HUES6 (cell line): ENCODE data around the gene KRTAP1-4.
"Not testable (repeated sequence)": the region's sequence is repeated elsewhere in the genome, so short reads cannot be mapped to it uniquely, and the experiment has no call there.

Experiments used
- H3K27ac ChIP-seq: 2 replicates; pipeline ENCODE4 v1.7.0; 2013; ENCODE audit warnings: low read depth, mild to moderate bottlenecking, low read length, inconsistent platforms
- H3K27me3 ChIP-seq: 2 replicates; pipeline ENCODE4 v1.6.1; 2013; ENCODE audit warnings: low read length; ENCODE audit not compliant: control insufficient read depth, insufficient read depth
- H3K36me3 ChIP-seq: 2 replicates; pipeline ENCODE4 v1.6.1; 2013; ENCODE audit warnings: low read length; ENCODE audit not compliant: control insufficient read depth, insufficient read depth
- H3K4me1 ChIP-seq: 2 replicates; pipeline ENCODE4 v1.6.1; 2013; ENCODE audit warnings: low read length; ENCODE audit not compliant: control insufficient read depth, insufficient read depth
- H3K4me3 ChIP-seq: 2 replicates; pipeline ENCODE4 v1.5.1; 2013; ENCODE audit warnings: low read depth, low read length
- H3K9ac ChIP-seq: one replicate; pipeline ENCODE4 v1.6.1; 2013; ENCODE audit warnings: mild to moderate bottlenecking, low read length
- H3K9me3 ChIP-seq: 2 replicates; pipeline ENCODE4 v1.6.1; 2013; ENCODE audit warnings: low read depth, low read length; ENCODE audit not compliant: control insufficient read depth, insufficient read depth

KRTAP1-4 gene, protein sequence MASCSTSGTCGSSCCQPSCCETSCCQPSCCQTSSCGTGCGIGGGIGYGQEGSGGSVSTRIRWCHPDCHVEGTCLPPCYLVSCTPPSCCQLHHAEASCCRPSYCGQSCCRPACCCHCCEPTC

DNA sequence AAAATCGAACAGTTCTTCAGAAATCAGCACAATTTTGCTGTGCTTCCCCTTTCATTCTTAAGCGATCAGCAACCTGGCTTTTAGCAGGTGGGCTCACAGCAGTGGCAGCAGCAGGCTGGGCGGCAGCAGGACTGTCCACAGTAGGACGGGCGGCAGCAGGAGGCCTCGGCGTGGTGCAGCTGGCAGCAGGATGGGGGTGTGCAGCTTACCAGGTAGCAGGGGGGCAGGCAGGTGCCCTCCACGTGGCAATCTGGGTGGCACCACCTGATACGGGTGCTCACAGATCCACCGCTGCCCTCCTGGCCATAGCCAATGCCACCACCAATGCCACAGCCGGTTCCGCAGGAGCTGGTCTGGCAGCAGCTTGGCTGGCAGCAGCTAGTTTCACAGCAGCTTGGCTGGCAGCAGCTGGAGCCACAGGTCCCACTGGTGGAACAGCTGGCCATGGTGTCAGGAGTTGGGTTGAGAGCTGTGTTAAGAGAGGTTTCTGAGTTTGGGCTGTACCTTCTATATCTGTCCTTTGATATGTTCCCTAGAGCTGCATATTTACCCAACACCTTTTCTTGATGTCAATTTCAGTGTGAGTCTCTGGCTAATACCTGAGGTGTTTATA lies at the start of gene KRTAP1-4:
TSS of gene KRTAP1-4 (minus strand) at position 563 of the 613 bp plus-strand sequence. CDS start at position 446, 117 bp downstream.
- Histone ChIP-seq H3K27me3 (no peaks in the 10 kb centered on the region), H3K4me3 (no peak within 1 kb of the TSS), H3K27ac (no peak within 1 kb of the TSS), H3K36me3 (no peaks in the 10 kb centered on the region), H3K9me3 (no peaks in the 10 kb centered on the region), H3K9ac (no peak within 1 kb of the TSS), H3K4me1 (no peaks in the 10 kb centered on the region)

DNA sequence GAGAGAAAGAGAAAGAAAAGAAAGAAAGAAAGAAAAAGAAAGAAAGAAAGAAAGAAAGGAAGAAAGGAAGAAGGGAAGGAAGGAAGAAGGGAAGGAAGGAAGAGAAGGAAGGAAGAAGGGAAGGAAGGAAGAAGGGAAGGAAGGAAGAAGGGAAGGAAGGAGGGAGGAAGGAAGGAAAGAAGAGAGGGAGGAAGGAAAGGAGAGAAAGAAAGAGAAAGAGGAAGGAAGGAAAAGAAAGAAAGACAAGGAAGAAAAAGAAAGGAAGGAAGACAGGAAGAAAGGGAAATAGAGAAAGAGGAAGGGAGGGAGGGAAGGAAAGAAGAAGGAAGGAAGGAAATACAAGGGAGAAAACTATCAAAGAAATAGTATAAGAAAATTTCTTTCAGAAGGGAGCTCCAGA lies 46.8 kb upstream of the KRTAP1-4 start:
- no peaks in the 10 kb centered on the region for H3K9me3 ChIP-seq
- H3K36me3 ChIP-seq = no peaks in the 10 kb centered on the region
- H3K27me3 ChIP-seq = no peaks in the 10 kb centered on the region
- no peak overlapping the region for H3K4me3 ChIP-seq
- H3K4me1 ChIP-seq = no peaks in the 10 kb centered on the region
- no peak overlapping the region for H3K9ac ChIP-seq
- no peak overlapping the region for H3K27ac ChIP-seq

DNA sequence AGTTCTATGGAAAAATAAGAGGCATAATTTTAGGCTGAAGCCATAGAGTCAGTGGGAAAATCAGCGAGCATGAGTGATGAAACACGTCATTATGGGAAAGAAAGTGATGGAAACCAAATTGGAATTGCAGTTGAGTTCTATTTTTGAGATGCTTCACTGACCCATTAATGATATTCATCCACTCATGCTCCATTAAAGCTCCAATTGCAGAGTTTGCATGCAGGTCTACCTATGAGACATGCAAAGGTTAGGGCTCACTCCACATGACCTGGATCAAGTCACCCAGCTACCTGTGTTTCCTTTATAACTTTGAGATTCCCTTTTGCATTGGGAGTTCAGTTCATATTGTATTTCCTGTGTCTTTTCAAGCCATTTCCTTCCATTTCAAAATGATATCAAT lies 43.7 kb upstream of the KRTAP1-4 start:
- Histone ChIP-seq H3K9ac (no peak overlapping the region), H3K4me3 (no peak overlapping the region), H3K9me3 (no peaks in the 10 kb centered on the region), H3K4me1 (no peaks in the 10 kb centered on the region), H3K36me3 (no peaks in the 10 kb centered on the region), H3K27ac (no peak overlapping the region), H3K27me3 (no peaks in the 10 kb centered on the region)

DNA sequence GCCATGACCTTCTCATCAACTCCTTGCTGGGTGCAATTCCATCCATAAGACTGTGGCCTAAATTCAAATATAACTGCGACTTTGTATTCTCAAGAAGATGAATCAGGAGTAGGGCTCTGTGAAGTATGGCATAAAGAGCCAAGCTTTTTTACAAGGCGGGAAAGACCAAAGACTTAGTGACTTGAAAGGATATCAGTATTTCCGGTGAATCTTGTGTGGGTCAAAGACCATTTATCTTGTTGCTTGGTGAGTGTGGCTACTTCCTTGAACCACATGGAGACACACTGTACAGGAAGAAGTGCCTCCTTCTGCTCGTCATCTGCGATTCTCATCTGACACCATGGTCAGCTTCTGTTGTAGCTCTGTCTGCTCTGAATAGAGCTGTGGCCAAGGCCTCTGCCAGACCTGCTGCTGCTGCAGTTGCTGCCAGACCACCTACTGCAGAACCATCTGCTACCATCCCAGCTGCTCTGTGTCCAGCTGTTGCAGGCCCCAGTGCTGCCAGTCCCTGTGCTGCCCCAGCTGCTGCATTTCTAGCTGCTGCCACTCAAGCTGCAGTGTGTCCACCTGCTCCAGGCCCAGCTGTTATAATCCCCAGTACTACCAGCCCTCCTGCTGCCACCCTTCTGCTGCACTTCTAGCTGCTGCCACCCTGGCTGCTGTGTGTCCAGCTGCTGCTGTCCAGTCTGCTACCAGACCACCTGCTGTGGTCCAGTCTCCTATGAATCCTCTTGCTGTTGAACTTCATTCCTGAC lies 41.8 kb upstream of the KRTAP1-4 start:
- no peaks in the 10 kb centered on the region for H3K4me1 ChIP-seq
- H3K4me3 ChIP-seq = no peak overlapping the region
- H3K36me3 ChIP-seq = no peaks in the 10 kb centered on the region
- no peaks in the 10 kb centered on the region for H3K27me3 ChIP-seq
- no peak overlapping the region for H3K9ac ChIP-seq
- no peaks in the 10 kb centered on the region for H3K9me3 ChIP-seq
- H3K27ac ChIP-seq = no peak overlapping the region

DNA sequence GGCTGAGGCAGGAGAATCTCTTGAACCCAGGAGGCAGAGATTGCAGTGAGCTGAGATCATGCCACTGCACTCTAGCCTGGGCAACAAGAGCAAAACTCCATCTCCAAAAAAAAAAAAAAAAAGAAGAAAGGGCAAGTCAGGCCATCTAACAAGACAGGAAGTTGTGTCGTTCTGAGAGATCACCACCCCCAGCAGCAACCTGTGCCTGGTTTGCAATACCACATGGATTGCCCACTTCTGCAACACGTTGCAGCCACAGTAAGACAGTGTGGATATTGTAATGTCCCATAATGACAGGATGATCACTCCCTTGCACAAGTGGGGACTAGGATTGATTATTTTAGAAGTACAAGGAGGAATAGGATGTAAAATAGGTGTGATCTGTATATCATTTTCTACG lies 39.0 kb upstream of the KRTAP1-4 start:
- Histone ChIP-seq H3K9me3 (no peaks in the 10 kb centered on the region), H3K4me1 (no peaks in the 10 kb centered on the region), H3K9ac (no peak overlapping the region)

DNA sequence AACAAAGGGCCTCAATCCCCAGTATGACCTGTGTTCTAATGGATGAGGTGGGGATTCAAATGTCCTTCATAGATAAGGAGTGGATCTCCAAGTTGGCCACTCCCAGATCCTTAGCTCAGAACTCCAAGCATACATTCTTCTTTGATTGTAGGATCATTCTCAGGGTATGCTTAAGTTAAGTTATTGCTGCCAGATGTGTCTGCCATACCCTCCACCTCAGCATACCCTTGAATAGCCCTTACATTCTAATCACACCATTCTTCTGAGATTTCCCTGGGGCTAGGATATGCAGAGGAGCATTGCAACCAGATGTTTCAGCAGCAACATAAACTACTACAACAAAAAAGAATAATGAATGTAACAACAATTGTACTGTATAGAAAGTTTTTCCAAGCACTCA lies 37.3 kb upstream of the KRTAP1-4 start:
- Histone ChIP-seq H3K4me3 (no peak overlapping the region), H3K9me3 (no peaks in the 10 kb centered on the region), H3K9ac (no peak overlapping the region), H3K27me3 (no peaks in the 10 kb centered on the region), H3K4me1 (no peaks in the 10 kb centered on the region), H3K36me3 (no peaks in the 10 kb centered on the region), H3K27ac (no peak overlapping the region)

More for the DNA sequence above, 39.0 kb upstream of the KRTAP1-4 start:
- Histone ChIP-seq H3K36me3 (no peaks in the 10 kb centered on the region), H3K4me3 (no peak overlapping the region), H3K27ac (no peak overlapping the region), H3K27me3 (no peaks in the 10 kb centered on the region)

DNA sequence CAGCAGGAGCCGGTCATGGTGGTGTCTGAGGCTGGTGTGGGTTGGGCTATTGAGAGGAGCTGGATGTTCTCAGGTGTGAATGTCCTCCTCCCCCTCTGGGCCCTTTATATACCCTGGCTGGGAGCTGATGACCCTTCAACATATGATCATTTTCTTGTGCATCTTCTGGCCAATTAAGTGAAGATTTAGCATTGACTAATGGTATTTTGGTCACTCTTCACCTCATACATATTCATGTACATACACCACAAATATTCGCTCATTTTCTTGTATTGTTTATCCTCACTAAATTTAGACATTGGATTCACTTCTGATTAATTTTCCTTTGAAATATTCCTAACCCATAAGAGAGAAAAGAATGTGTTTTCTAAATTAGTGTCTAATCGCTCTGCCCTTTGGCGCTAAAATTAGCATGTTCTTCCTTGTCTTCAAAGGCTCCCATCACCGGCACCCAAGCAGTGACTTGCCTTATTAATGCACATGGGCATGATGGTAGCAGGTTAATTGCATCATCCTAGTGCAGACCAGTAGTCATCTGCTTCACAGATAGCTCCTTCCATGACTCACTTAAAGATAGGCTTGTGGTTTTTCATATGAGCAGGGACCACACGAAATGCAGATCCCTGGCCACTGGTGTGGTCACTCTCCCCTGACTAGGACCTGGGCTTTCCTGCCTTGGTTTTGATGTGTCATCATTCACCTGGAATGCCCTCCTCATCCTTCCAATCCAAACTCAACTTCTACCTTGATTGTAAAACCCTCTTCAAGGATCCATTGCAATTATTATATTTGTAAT lies 36.0 kb upstream of the KRTAP1-4 start, which contains the start of gene KRTAP2-4:
TSS of gene KRTAP2-4 (minus strand) at position 51 of the 796 bp plus-strand sequence. CDS start at position 17, 34 bp downstream.
- H3K27me3 ChIP-seq = no peaks in the 10 kb centered on the region
- no peaks in the 10 kb centered on the region for H3K36me3 ChIP-seq
- H3K9ac ChIP-seq = no peak within 1 kb of the TSS
- H3K9me3 ChIP-seq = no peaks in the 10 kb centered on the region
- no peaks in the 10 kb centered on the region for H3K4me1 ChIP-seq
- H3K27ac ChIP-seq = no peak within 1 kb of the TSS
- no peak within 1 kb of the TSS for H3K4me3 ChIP-seq

DNA sequence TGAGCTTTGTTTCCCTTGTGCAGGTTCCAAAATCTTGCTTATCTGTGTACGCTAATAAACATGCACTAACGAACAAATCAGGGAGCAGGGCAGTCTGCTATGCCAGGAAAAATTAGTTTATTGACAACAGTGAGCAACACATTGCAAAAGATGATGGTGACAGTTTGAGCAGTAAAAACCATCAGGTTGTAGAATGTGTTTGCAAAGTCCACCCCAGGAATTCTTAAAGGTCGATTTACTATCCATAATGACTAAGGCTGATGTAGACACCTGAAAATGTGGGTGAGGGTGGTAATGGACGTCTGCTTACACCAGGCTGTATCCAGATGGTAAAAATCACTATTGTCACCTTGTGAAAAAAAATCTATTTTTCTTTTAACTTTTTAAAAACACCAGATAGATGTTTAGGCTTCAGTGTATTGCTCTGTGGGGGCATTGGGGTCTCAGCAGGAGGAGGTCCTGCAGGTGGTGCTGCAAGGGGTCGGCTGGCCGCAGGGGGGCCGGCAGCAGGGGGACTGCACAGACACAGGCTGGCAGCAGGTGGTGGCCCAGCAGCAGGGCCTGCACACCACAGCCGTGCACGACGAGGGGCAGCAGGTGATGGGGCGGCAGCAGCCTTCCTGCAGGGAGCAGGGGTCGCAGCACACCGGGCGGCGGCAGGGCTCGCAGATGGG lies 35.2 kb upstream of the KRTAP1-4 start:
- H3K27ac ChIP-seq, H3K36me3 ChIP-seq, H3K9ac ChIP-seq, H3K9me3 ChIP-seq, H3K4me3 ChIP-seq, H3K4me1 ChIP-seq, H3K27me3 ChIP-seq: not testable (repeated sequence)

DNA sequence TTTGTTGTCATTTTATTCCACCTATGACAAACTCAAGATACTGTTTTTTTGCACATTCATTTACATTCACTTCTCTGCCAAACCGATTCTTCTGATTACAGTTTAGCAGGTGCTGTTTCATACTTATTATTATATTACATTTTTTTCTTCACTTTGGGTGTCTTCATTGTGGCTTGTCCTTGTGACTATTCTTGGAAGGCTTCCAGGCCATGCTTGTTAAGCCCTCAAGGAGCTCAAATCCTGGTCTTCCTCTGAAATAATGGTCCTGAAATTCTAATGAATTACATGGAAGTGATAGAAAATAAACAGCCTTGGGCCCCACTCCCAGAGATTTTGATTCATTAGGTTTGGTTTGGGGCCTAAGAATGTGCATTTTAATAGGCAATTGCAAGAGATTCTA lies 34.3 kb upstream of the KRTAP1-4 start:
- Histone ChIP-seq H3K36me3 (no peaks in the 10 kb centered on the region), H3K4me3 (no peak overlapping the region), H3K27me3 (no peaks in the 10 kb centered on the region), H3K9ac (no peak overlapping the region), H3K4me1 (peaks cover 4% of the 10 kb centered on the region; the same call in 1 of the 2 replicates), H3K9me3 (no peaks in the 10 kb centered on the region), H3K27ac (no peak overlapping the region)

DNA sequence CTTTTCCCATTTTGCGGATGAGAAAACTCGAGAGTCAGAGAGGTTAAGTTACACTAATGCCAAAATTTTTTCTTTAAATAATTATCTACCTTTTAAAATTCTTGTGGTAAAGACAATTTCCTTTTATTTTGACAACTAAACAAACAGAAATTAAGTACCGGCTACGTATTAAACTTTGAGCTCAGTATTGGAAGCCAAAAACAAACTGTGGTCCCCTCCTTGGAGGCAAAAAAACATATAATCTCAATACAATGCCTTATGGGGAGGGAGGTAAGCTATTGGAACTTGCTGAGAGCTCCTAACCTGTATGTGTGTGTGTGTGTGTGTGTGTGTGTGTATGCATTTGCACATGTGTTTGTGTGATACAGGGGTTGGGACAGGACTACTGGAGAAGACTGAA lies 33.5 kb upstream of the KRTAP1-4 start:
- Histone ChIP-seq H3K4me1 (peaks cover 4% of the 10 kb centered on the region; the same call in 1 of the 2 replicates), H3K27ac (no peak overlapping the region)

More for the DNA sequence above, 33.5 kb upstream of the KRTAP1-4 start:
- no peaks in the 10 kb centered on the region for H3K36me3 ChIP-seq
- H3K9ac ChIP-seq = no peak overlapping the region
- no peaks in the 10 kb centered on the region for H3K27me3 ChIP-seq
- no peak overlapping the region for H3K4me3 ChIP-seq
- no peaks in the 10 kb centered on the region for H3K9me3 ChIP-seq
